ENCODE data around the gene MACF1.
A peak's percentile ranks its signal among the peaks of the same experiment; 100 is the strongest.

MACF1 gene

DNA sequence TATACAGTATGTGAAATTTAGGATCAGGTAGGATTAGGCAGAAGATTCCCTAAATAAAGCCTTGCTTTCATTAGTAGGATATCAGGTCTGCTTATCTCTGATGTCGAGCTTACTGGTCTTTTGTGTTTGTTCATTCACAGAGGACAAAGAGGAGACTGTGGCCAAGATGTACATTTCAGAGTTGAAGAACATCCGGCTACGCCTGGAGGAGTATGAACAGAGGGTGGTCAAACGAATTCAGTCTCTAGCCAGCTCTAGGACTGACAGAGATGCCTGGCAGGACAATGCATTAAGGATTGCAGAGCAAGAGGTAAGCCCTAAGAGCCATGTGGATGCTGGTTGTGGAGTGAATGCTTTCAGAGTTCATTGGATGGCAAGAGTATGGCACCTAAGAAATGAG is 106.2 kb downstream of the MACF1 start:
- in situ Hi-C loops (cut with HindIII; ENCODE audit: low pct_ligation_motif_present, low sequenced_read_pairs), result no loop called here
- DNase-seq, result no peak
- Histone ChIP-seq H3K27ac (no peak overlapping the region), H3K36me3 (replicated peaks) (peaks cover 64% of the 10 kb centered on the region), H3K27me3 (replicated peaks) (no peaks in the 10 kb centered on the region), H3K4me3 (ENCODE audit: low read depth, low read length) (no peak overlapping the region)
- no peak for TF ChIP-seq CTCF (IDR thresholded peaks at IDR 0.05; ENCODE audit: low read depth, low read length, missing control alignments)

- no peak for TF ChIP-seq CTCF (IDR thresholded peaks at IDR 0.05; ENCODE audit: low read depth, low read length, missing control alignments)
- no peak for DNase-seq
- H3K27ac ChIP-seq, result no peak overlapping the region
- peaks cover 76% of the 10 kb centered on the region for H3K36me3 ChIP-seq (replicated peaks)
- H3K27me3 ChIP-seq (replicated peaks), result no peaks in the 10 kb centered on the region
- H3K4me3 ChIP-seq (ENCODE audit: low read depth, low read length), result no peak overlapping the region
- in situ Hi-C loops (cut with HindIII; ENCODE audit: low pct_ligation_motif_present, low sequenced_read_pairs), result no loop called here
Measured at GRCh38 chr1:39317111-39317510, 112.6 kb downstream of the MACF1 start.

- Histone ChIP-seq H3K27ac (no peak overlapping the region), H3K36me3 (replicated peaks) (peaks cover 77% of the 10 kb centered on the region), H3K4me3 (ENCODE audit: low read depth, low read length) (no peak overlapping the region), H3K27me3 (replicated peaks) (no peaks in the 10 kb centered on the region)
- peak; percentile 23 for DNase-seq
- in situ Hi-C loops (cut with HindIII; ENCODE audit: low pct_ligation_motif_present, low sequenced_read_pairs), result no loop called here
- no peak for TF ChIP-seq CTCF (IDR thresholded peaks at IDR 0.05; ENCODE audit: low read depth, low read length, missing control alignments)
Measured at GRCh38 chr1:39317910-39318633, 113.6 kb downstream of the MACF1 start.

- no peaks in the 10 kb centered on the region for H3K27me3 ChIP-seq (replicated peaks)
- no peak for TF ChIP-seq CTCF (IDR thresholded peaks at IDR 0.05; ENCODE audit: low read depth, low read length, missing control alignments)
- in situ Hi-C loops (cut with HindIII; ENCODE audit: low pct_ligation_motif_present, low sequenced_read_pairs), result no loop called here
- no peak for DNase-seq
- H3K36me3 ChIP-seq (replicated peaks), result peaks cover 80% of the 10 kb centered on the region
- no peak overlapping the region for H3K4me3 ChIP-seq (ENCODE audit: low read depth, low read length)
- no peak overlapping the region for H3K27ac ChIP-seq
Measured at GRCh38 chr1:39321979-39322378, 117.5 kb downstream of the MACF1 start.

DNA sequence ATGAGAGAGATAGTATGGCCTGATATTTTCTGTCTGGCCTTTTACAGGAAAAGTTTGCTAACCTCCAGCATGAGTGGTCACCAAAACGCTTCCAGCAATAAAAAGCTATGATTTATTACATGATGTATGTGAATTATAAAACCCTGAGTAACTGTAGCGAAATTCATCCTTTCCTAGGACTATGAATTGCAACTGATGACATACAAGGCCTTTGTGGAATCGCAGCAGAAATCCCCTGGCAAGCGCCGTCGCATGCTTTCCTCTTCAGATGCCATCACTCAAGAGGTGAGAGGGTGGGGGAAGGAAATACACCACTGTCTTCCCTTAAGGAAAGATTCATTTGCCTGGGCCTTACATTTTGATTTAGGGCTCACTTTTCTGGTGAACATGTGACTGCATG is 117.9 kb downstream of the MACF1 start:
- Histone ChIP-seq H3K27ac (no peak overlapping the region), H3K36me3 (replicated peaks) (peaks cover 80% of the 10 kb centered on the region), H3K27me3 (replicated peaks) (no peaks in the 10 kb centered on the region), H3K4me3 (ENCODE audit: low read depth, low read length) (no peak overlapping the region)
- in situ Hi-C loops (cut with HindIII; ENCODE audit: low pct_ligation_motif_present, low sequenced_read_pairs), result no loop called here
- no peak for TF ChIP-seq CTCF (IDR thresholded peaks at IDR 0.05; ENCODE audit: low read depth, low read length, missing control alignments)
- DNase-seq, result no peak

GRCh38 chr1:39324888-39325287 is 120.4 kb downstream of the MACF1 start:
- no peak for DNase-seq
- no peak for TF ChIP-seq CTCF (IDR thresholded peaks at IDR 0.05; ENCODE audit: low read depth, low read length, missing control alignments)
- in situ Hi-C loops (cut with HindIII; ENCODE audit: low pct_ligation_motif_present, low sequenced_read_pairs), result no loop called here
- Histone ChIP-seq H3K27ac (no peak overlapping the region), H3K36me3 (replicated peaks) (peaks cover 79% of the 10 kb centered on the region), H3K4me3 (ENCODE audit: low read depth, low read length) (no peak overlapping the region), H3K27me3 (replicated peaks) (no peaks in the 10 kb centered on the region)
